ENCODE data around the gene GDF15. TPM values are rescaled to one million over a fixed set of nuclear protein-coding genes. Genes with fewer than 3 reads are reported as not detected.
A peak's percentile ranks its signal among the peaks of the same experiment; 100 is the strongest.

GDF15 gene
- total and polyA plus RNA-seq, 2 donors (not counting 3 experiments of a cell fraction or from before 2014, with no cell fraction given), result 165 to 206 TPM

DNA sequence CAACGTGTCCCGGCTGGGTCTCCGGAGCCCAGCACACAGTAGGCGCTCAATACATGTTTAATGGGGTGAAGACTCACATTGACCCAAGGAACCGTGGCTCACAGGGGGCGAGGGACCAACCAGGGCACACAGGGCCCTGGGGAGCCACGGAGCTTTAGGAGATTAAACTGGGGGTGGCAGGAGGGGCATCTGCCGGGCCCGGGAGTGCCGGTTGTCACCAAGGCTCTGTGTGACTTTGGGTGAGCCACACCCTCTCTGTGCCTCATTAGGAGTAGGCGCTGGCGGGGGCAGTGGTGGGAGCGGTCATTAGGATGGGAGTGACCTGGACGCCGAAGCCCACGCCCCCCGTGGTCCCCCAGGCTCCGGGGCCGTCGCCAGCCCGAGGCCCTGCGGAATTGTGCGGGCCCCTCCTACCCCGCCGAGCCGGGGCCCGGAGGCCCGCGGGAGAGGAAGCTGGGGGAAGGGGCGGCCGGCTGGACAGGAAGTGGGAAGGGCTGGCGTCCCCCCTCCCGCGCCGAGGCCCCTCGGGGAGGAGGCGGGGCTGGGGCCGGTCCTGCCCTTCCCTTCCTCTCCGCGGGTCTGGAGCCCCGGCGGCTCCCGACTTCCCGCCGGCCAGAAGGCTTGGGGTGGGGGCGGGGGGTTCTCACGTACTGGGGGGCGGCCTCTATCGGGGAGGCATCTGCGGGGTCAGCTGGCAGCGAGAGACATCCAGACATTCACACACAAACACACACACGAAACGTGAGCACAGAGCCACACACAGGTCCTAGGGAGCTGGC is 31.5 kb downstream of the GDF15 start:
- FAIRE-seq (peak; percentile 79), DNase-seq (ENCODE audit: low read depth, low spot score) (peak; percentile 85)
- CTCF ChIA-PET, result interaction anchor here (0.9 to 11.1 kb wide), 9 partner anchors 11 to 137 kb away, joined by 3 to 119 read pairs (median 8); partner anchors contain the start of genes GDF15 and JUND
- Histone ChIP-seq H2AFZ (ENCODE audit: low read depth, low read length) (peak overlapping the region; percentile 63), H3K9me1 (replicated peaks; ENCODE audit: control insufficient read depth, extremely low read depth, insufficient read depth, low read length) (no peaks in the 10 kb centered on the region), H3K4me3 (replicated peaks in 1 of 3; ENCODE audit: insufficient read depth in 1 of 3, low read depth in 1 of 3, low read length in 3 of 3) (peak overlapping the region in 1 of 3 experiments; percentile 17), H3K4me1 (ENCODE audit: control insufficient read depth, extremely low read depth, insufficient read depth, low read length) (peaks cover 41% of the 10 kb centered on the region), H3K79me2 (ENCODE audit: control insufficient read depth, insufficient read depth, low read length) (peaks cover 31% of the 10 kb centered on the region), H3K9me3 (replicated peaks; ENCODE audit: control insufficient read depth, insufficient read depth, low read length) (no peaks in the 10 kb centered on the region), H3K27me3 (ENCODE audit: control insufficient read depth in 2 of 2, insufficient read depth in 2 of 2, low read length in 2 of 2) (no peaks in the 10 kb centered on the region), H3K36me3 (ENCODE audit: control insufficient read depth in 2 of 2, extremely low read depth in 1 of 2, insufficient read depth in 2 of 2, low read length in 2 of 2) (no peaks in the 10 kb centered on the region), H4K20me1 (replicated peaks; ENCODE audit: control insufficient read depth, extremely low read depth, insufficient read depth, low read length) (no peaks in the 10 kb centered on the region), H3K4me2 (ENCODE audit: insufficient read depth, low read length) (peak overlapping the region; percentile 59), H3K27ac (ENCODE audit: insufficient read depth, low read depth, low read length) (peak overlapping the region; percentile 98), H3K9ac (replicated peaks; ENCODE audit: extremely low read depth, insufficient read depth, low read length) (peak overlapping the region; percentile 88)
- BruUV-seq (replicated peaks), result TSS peak; percentile 51
- dilution Hi-C loops (cut with MboI; ENCODE audit: extremely low pct_ligation_motif_present, low sequenced_read_pairs), result no loop called here
- no peak for TF ChIP-seq JUN (IDR thresholded peaks at IDR 0.05; ENCODE audit: borderline replicate concordance, insufficient read depth, insufficient read length, low read depth)
- TF ChIP-seq, protein P1, sequence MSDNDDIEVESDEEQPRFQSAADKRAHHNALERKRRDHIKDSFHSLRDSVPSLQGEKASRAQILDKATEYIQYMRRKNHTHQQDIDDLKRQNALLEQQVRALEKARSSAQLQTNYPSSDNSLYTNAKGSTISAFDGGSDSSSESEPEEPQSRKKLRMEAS (IDR thresholded peaks at IDR 0.05; ENCODE audit: insufficient read depth, insufficient read length), result no peak
- no peak for TF ChIP-seq FOS (IDR thresholded peaks at IDR 0.05; ENCODE audit: borderline replicate concordance, insufficient read depth, low read length)
- no peak for TF ChIP-seq MYC (IDR thresholded peaks at IDR 0.05; ENCODE audit: low read depth, low read length)
- TF ChIP-seq POLR2AphosphoS5 (IDR thresholded peaks at IDR 0.05; ENCODE audit: insufficient read depth, low read depth, low read length), result peak; percentile 92
- intact Hi-C loops (cut with micrococcal nuclease), result loop anchor here (2.0 kb wide), 5 partner anchors 31 to 225 kb away; partner anchors contain the start of genes GDF15 and MPV17L2
- POLR2A ChIA-PET, result interaction anchor here (0.5 to 5.8 kb wide), 3 partner anchors 32 to 328 kb away, joined by 5 to 58 read pairs (median 8); partner anchors contain the start of genes GDF15 and JUND

Data from endothelial cell of umbilical vein (primary cell).